Tibial artery (tissue), 4 donors: ENCODE results near the gene MTMR2.

ENCODE experiments used
- DNase-seq, 2 donors: peaks; one replicate each; pipeline ENCODE4 v3.0.0-alpha.2; 2019
- H3K27ac ChIP-seq, 2 donors: fragments of 200-600 bp; sonication (generic) in 1 of 2; 1 replicate in 1 of 2; 2 replicates in 1 of 2; pipeline ENCODE4 v1.5.1; 2018 to 2019; ENCODE audit warnings: mild to moderate bottlenecking in 1 of 2
- H3K27me3 ChIP-seq, 2 donors: fragments of 200-600 bp; sonication (generic) in 1 of 2; one replicate each; pipeline versions ENCODE4 v1.5.1 to v1.6.0; 2016 to 2019
- H3K36me3 ChIP-seq, 3 donors: fragments of 200-600 bp; sonication (generic) in 2 of 3; one replicate each; pipeline ENCODE4 v1.5.1; 2016 to 2019; ENCODE audit warnings: mild to moderate bottlenecking in 2 of 3
- H3K4me1 ChIP-seq, 4 donors: fragments of 200-600 bp; sonication (generic) in 2 of 4; 1 replicate in 3 of 4; 2 replicates in 1 of 4; pipeline ENCODE4 v1.5.1; 2016 to 2019
- H3K4me3 ChIP-seq, 2 donors: fragments of 200-600 bp; sonication (generic) in 1 of 2; 1 replicate in 1 of 2; 2 replicates in 1 of 2; pipeline ENCODE4 v1.5.1; 2018 to 2019; ENCODE audit warnings: mild to moderate bottlenecking in 2 of 2
- H3K9me3 ChIP-seq, 3 donors: fragments of 200-600 bp; sonication (generic) in 1 of 3; one replicate each; pipeline ENCODE4 v1.5.1; 2016 to 2019
- CTCF ChIP-seq, 2 experiments: fragments of 200-600 bp in 1 of 2; fragments of 450-650 bp in 1 of 2; IDR thresholded peaks; one replicate each; pipeline ENCODE4 v1.5.1; 2017 to 2019; ENCODE audit warnings: antibody characterized with exemption in 2 of 2, mild to moderate bottlenecking in 1 of 2, moderate library complexity in 1 of 2
- intact Hi-C: fragments of 100-400 bp; cut with DNase I; formaldehyde crosslinking; loops from one replicate; pipeline ENCODE4 v1.15.0; 2023; ENCODE audit warnings: low total_unique reads

MTMR2 gene

DNA sequence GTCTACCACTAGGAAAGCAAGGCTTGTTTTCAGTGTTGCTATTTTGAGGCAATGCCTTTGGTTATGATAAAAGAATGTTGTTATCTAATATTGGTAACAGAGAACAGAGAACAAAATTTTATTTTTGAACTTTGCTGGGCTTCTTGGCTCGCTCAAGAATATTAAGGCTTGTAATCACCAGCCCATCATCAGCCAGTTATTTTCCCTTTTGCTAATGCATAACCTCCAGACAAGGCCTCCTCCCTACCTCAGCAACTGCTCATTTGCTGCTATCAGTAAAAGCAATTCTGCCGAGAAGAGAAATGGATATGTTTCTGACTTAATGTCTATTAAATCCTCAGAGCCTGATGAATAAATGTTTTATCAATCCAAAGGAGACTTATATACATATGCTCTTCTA is 8.9 kb downstream of the MTMR2 start:
- H3K4me1 ChIP-seq, result peaks cover 0 to 85% (median 14%) of the 10 kb centered on the region in 4 donors
- TF ChIP-seq CTCF (IDR thresholded peaks at IDR 0.05), result no peak
- H3K27ac ChIP-seq, result peak overlapping the region; percentile 17 to 63
- no peaks in the 10 kb centered on the region for H3K36me3 ChIP-seq
- DNase-seq, result no peak
- no peaks in the 10 kb centered on the region for H3K9me3 ChIP-seq
- intact Hi-C loops, result no loop called here
- no peaks in the 10 kb centered on the region for H3K27me3 ChIP-seq
- H3K4me3 ChIP-seq, result no peak overlapping the region

DNA sequence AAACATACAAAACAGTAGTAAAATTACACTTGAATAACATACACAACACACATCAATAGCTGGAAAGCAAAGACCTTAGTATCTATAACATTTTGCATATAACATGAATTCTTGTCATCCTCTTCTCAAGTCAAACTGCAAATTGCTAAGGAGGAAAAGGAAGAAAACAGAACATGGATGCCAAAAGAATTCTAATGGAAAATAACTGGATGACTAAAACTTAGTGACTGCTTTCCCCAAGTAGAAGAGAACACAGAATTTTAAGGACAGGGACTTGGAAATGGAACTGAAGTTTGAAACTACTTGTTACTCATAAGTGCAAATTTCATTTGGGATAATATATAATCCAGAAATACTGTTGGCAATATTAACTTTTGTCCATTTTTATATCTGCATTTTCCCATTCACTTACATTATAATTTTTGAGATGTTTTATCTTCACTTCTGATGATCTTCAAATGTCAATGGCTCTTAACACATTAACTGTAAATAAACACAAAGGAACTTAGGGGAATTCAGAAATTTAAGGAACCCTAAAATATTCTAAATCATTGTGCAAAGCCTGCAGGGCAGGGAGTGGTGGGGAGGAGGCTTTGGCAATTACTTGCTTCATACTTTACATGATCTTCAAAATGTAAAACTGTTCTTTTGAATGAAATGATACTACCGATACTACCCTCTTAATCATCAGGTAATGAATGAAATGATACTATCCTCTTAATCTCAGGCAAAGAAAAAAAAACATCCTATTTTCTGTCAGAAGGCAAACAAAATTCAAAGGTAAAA is 9.9 kb downstream of the MTMR2 start:
- no peak for TF ChIP-seq CTCF (IDR thresholded peaks at IDR 0.05)
- DNase-seq, result no peak
- no peak overlapping the region for H3K4me3 ChIP-seq
- intact Hi-C loops, result no loop called here
- H3K27ac ChIP-seq, result peak overlapping the region; percentile 17 to 63
- peaks cover 0 to 75% (median 14%) of the 10 kb centered on the region in 4 donors for H3K4me1 ChIP-seq
- H3K36me3 ChIP-seq, result no peaks in the 10 kb centered on the region
- H3K9me3 ChIP-seq, result no peaks in the 10 kb centered on the region
- H3K27me3 ChIP-seq, result no peaks in the 10 kb centered on the region

- Histone ChIP-seq H3K27me3 (no peaks in the 10 kb centered on the region), H3K27ac (peak overlapping the region; percentile 14 to 63), H3K9me3 (no peaks in the 10 kb centered on the region), H3K36me3 (peaks cover 0 to 3% (median 0%) of the 10 kb centered on the region in 3 donors), H3K4me1 (peaks cover 0 to 65% (median 14%) of the 10 kb centered on the region in 4 donors), H3K4me3 (no peak overlapping the region)
- no peak for DNase-seq
- intact Hi-C loops, result no loop called here
- TF ChIP-seq CTCF (IDR thresholded peaks at IDR 0.05), result no peak
Observed at GRCh38 chr11:95912902-95913560, 10.9 kb downstream of the MTMR2 start.

GRCh38 chr11:95911369-95911759 is 12.5 kb downstream of the MTMR2 start:
- Histone ChIP-seq H3K27ac (no peak overlapping the region), H3K4me1 (peaks cover 0 to 48% (median 11%) of the 10 kb centered on the region in 4 donors), H3K27me3 (no peaks in the 10 kb centered on the region), H3K4me3 (no peak overlapping the region), H3K9me3 (no peaks in the 10 kb centered on the region), H3K36me3 (peaks cover 0 to 3% (median 0%) of the 10 kb centered on the region in 3 donors)
- no peak for TF ChIP-seq CTCF (IDR thresholded peaks at IDR 0.05)
- intact Hi-C loops, result no loop called here
- no peak for DNase-seq

GRCh38 chr11:95910638-95911368 is 13.1 kb downstream of the MTMR2 start:
- peaks cover 0 to 3% (median 0%) of the 10 kb centered on the region in 3 donors for H3K36me3 ChIP-seq
- intact Hi-C loops, result no loop called here
- H3K27me3 ChIP-seq, result no peaks in the 10 kb centered on the region
- H3K4me3 ChIP-seq, result no peak overlapping the region
- H3K9me3 ChIP-seq, result no peaks in the 10 kb centered on the region
- H3K27ac ChIP-seq, result no peak overlapping the region
- TF ChIP-seq CTCF (IDR thresholded peaks at IDR 0.05), result no peak
- peaks cover 0 to 43% (median 9%) of the 10 kb centered on the region in 4 donors for H3K4me1 ChIP-seq
- no peak for DNase-seq
